Epidermal melanocyte (primary cell): ENCODE results near the gene WWC1.
"Not testable (repeated sequence)": the region's sequence is repeated elsewhere in the genome, so short reads cannot be mapped to it uniquely, and the experiment has no call there.

Experiments
- DNase-seq: peaks from one replicate; pipeline ENCODE4 v3.0.0; 2011; ENCODE audit warnings: low spot score; ENCODE audit not compliant: insufficient read length

Gene WWC1

DNA sequence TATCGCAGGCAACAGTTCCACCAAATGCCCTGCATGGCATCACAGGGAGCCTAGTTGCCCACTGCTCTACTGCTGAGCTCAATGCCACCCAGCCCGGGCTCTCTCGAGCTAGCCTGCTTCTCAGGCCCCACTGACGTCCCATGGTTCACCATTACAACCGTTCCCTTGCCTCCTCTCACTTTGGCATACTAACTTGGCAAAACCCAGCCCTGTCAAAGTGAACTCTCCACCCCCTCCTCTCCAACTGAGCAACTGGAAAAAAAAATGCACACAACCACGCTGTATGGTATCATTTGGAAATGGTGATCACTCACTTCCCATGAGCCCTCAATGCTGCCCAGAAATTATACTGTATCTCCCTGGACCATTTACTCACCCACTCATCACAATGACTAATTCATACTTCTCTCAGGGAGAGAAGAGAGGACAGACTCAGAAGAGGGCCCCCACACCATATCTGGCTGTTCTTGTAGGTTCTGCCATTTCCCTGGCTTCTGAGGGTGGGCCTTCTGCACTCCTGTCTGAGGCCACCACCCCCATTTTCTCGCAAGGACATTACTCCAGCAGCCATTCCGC is 143.4 kb downstream of the WWC1 start:
- no peak for DNase-seq

DNA sequence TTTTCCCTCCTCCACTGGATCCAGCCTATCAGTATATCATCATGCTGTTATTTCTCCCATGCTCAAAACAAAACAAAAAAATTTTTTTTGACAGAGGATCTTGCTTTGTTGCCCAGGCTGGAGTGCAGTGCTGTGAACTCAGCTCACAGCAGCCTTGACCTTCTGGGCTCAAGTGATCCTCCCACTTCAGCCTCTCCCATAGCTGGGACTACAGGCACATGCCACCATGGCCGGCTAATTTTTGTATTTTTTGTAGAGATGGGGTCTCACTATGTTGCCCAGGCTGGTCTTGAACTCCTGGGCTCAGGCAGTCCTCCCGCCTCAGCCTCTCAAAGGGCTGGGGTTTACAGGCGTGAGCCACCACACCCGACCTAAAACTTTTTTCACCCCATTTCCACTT is 143.9 kb downstream of the WWC1 start:
- not testable (repeated sequence) for DNase-seq

DNA sequence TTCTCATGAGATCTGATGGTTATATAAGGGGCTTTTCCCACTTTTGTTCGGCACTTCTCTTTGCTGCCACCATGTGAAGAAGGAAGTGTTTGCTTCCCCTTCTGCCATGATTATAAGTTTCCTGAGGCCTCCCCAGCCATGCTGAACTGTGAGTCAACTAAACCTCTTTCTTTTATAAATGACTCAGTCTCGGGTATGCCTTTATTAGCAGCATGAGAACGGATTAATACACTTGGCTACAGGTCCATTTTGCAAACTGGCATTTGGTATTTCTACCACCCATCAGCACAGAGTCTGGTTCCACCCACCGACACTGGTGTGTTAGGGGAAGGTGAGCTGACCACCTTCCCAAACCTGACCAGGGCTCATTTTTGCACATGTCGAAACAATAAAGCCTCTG is 146.9 kb downstream of the WWC1 start:
- DNase-seq: no peak

DNA sequence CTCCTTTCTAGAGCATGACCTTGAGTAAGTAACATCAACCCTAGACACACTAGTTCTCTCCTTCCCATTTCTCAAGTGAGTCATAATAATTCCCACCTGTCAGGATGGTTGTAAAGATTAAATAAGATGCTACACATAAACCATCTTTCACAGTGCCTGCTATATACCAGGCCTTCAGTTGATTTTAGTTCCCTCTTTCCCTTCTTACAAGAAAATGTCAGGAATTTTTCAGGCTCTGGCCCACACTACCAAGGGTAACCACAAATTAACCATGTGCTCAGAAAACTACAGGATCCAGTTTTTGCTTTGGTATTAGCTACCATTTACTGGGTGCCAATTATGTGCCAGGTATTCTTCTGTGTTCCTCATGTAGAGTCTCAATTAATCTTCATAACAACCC is 152.1 kb downstream of the WWC1 start:
- no peak for DNase-seq

DNA sequence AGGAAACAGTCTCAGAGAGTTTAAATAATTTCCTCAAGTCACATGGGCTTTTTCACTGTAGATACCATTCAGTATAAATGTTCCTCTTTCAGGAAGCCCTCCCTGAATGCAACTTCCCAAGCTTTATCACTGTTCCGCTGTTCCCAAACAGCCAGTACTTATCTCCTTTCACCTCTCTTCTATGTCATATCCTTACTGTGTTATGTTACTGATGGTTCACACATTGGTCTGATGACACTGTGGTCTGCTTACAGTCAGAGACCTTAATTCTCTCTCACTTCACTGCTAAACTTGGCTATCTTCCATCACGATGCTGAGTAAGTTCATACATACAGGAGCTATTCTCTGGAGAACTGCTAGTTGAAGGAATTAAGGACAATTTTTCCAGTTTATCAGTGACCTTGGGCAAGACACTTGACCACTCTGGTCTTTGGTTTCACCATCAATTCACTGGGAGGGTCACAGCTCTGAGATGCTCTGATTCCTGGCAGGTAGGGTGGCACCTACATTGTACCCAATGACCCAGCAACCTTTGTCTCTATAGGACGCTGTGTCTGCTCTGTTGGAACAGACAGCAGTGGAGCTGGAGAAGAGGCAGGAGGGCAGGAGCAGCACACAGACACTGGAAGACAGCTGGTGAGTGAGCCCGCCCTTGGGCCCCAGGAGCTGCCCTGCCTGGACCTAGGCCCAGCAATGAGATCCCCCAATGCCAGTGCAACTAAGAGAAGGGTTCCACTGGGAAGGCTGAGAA is 152.7 kb downstream of the WWC1 start:
- DNase-seq: no peak

DNA sequence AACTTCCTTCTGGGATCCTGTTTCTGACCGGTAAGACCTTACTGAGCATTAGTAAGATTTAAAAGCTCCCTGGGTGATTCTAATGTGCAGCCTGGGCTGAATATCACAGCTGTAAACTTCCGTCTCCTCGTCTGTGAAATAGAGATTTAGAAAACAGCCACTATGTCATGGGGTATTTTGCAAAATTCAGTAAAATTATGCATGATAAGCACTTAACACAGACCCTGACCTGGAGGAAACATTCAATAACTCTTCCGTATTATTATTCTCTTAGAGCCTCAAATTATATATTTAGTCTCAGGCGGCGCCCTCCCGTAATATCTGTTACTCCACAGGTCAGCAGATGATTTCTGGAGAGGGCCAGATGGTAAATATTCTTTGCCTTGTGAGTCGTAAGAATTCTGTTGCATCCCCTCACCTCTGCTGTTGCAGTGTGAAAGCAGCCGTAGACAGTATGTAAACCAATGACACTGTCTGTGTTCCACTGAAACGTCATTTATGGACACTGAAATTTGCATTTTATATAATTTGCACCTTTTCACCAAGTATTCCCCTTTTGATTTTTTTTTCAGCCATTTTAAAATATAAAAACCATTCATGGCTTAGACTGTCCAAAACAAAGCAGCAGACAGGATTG is 155.7 kb downstream of the WWC1 start:
- no peak for DNase-seq

DNA sequence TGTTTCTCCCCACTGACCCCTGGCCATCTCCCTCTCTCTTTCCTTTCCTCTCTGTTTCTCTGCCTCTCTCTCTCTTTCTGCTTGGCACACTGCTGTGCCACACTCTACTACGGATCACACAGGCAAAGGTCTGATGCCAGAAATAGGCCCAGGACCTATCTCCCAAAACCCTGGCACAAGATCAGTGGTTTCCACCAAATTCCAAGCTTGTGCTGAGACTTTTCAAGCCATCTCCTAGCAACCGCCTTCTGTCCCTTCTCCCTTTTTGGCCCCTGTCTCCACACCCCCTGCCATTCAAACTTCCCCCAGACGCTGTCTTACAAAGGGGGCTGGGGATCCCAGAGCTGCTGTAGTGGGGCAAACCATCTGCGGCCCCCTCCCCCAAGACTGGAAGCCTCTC is 156.4 kb downstream of the WWC1 start:
- no peak for DNase-seq

DNA sequence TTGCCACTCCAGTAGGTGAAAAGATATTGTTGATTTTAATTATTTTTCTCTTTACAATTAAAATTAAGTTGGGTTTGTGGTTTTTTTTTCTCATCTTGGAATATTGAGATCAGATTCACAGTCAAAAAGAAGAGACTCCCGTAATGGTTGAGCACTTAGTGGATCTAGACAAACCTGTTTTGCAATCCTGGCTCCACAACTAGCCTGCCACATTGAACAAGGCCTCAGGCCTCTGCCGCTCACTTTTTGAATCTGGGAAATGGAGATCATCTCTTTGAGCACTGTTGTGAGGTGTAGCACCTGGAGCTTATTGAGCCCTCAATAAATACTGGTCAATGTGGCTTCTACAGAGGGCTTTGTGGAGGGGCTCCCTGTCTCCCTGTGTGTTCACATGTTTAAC is 157.7 kb downstream of the WWC1 start:
- no peak for DNase-seq

DNA sequence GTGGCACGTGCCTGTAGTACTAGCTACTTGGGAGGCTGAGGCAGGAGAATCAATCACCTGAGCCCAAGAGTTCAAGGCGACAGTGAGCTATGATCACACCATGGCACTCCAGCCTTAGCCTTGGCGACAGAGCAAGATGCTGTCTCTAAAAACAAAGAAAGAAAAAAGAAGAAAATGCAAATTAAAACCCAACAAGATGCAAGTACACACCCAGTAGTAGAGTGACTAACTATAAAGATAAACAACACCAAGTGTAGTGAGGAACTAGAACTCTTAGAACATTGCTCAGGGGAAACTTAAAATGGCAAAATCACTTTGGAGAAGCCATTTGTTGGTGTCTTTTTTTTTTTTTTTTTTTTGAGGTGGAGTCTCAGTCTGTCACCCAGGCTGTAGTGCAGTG is 160.1 kb downstream of the WWC1 start:
- DNase-seq: no peak

DNA sequence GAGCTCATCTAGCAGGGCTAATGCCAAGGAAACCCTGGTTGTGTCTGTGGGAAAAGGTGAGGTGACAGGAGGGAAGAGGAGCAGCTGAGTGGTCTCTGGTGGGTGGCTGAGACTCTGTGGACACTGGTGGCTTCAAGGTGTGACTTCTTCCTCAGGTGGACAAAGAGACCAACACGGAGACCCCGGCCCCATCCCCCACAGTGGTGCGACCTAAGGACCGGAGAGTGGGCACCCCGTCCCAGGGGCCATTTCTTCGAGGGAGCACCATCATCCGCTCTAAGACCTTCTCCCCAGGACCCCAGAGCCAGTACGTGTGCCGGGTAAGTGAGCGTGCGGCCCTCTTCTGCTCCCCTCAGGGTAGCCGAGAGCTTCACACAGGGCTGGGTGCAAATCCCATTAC is 163.8 kb downstream of the WWC1 start:
- no peak for DNase-seq

DNA sequence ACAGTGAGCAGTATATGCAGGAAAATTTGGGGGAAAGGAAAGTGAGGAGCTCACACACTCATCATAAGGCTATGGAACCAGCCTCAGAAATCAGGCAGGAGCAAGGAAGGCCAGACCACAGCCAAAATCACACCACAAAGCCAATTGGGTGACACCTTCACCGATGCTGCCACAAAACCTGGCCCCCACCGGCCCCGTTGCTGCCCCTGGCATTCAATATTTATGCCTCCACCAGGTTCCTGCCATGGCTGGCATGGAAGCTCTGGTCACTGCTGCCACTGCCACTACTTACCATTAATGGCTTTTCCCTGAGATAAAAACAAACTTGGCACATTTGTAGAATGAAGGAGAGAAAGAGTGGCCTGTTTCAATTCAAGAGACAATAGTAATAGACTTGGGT is 166.1 kb downstream of the WWC1 start:
- no peak for DNase-seq

DNA sequence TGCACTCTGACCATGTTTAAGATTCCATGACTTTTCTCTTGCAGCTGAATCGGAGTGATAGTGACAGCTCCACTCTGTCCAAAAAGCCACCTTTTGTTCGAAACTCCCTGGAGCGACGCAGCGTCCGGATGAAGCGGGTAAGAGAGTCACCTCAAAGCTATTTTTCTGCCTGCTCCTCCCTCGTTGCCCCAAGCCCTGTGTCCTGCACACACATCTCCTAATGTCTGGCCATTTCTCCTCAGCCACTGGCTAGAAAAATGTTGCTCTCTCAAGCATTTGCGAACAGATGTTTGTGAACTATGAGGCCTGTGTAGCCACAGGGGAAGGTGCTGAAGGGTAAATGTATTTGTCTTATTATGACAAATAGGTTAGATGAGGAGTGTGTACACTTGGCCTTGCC is 169.2 kb downstream of the WWC1 start:
- DNase-seq: no peak

DNA sequence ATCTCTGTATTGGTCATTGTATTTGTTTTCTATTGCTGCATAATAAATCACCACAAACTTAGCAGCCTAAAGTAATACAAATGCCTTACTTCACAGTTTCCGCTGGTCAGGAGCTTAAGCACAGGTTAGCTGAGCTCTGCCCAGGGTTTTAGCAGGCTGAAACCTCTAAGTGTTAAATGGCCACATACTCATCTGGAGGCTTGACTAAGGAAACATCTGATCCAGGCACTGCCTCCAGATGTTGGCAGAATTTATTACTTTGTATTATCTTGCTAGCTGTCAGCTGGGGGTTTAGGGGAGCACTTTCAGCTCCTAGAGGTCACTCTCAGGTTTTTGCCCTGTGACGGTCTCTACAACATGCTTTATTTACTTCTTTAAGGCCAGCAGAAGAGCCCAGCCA is 171.6 kb downstream of the WWC1 start:
- DNase-seq: peak; percentile 20

DNA sequence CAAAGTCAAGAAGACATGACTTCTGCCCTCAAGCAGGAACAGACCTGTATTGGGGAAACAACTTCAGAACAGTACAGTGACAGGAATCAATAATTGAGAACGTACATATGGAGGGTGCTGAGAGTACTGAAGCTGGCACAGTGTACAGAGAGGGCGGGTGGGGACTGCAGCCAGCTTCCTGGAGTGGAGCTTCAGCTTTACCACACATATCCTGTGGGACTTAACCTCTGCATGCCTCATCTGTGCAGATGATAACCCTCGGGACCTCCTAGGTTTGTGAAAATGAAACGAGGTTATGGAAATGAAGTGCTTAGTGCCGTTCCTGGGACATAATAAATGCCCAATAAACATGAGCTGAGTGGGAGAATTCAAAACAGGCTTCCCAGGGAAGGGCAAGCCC is 172.8 kb downstream of the WWC1 start:
- DNase-seq: no peak

DNA sequence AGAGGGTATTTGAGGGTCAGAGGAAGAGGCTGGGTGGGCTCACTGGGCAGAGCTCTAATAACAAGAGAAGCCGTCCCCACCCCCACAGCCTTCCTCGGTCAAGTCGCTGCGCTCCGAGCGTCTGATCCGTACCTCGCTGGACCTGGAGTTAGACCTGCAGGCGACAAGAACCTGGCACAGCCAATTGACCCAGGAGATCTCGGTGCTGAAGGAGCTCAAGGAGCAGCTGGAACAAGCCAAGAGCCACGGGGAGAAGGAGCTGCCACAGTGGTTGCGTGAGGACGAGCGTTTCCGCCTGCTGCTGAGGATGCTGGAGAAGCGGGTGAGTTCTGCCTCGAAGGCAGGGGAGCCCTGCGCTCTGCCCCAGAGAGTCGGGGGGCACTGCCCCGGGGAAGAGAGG is 173.2 kb downstream of the WWC1 start:
- DNase-seq: no peak

DNA sequence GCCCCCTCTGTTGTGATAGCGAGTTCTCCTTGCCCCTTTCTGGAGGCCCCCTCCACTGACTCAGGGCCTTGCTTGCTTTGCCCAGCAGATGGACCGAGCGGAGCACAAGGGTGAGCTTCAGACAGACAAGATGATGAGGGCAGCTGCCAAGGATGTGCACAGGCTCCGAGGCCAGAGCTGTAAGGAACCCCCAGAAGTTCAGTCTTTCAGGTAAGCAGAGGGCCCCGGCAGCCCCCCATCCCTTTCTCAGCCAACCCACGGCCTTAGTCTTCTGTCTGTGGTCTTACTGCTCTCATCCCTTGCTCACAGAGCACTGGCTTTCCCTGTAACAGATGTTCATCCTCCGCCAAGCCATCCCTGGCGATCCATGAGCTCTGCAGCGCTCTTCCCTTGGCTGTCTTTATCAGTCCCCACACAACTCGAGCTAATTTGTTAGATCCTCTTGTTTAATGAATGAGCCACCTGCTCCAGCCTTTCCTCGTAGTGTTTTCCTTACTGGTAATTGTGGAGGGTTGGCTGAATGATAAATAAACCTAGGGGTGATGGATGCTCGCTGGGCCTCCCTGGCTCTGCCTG is 176.4 kb downstream of the WWC1 start:
- DNase-seq: no peak

DNA sequence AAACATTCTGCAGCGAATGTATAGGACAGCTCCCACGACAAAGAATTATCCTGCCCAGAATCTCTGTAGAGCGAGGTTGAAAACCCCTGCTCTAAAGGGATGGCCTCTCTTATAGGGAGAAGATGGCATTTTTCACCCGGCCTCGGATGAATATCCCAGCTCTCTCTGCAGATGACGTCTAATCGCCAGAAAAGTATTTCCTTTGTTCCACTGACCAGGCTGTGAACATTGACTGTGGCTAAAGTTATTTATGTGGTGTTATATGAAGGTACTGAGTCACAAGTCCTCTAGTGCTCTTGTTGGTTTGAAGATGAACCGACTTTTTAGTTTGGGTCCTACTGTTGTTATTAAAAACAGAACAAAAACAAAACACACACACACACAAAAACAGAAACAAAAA is 177.4 kb downstream of the WWC1 start:
- DNase-seq: no peak

DNA sequence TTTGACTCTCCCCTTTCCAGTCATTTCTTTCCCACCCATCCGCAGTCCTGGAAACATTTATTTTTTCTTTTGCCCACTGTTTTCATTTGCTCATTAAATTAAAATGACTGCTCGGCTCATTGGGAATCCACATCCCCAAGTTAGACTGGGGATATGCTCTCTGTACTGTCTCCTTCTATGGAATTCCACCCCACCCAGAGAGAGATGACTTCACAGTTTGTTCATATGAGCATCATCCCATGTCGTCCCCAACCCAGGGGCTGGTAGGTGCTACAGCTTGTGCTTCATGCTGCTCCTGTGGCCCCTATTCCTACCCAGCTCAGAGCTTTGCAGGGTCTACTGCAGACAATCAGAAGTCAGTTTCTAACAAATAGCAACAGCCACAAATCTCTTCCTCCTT is 178.4 kb downstream of the WWC1 start:
- DNase-seq: no peak

DNA sequence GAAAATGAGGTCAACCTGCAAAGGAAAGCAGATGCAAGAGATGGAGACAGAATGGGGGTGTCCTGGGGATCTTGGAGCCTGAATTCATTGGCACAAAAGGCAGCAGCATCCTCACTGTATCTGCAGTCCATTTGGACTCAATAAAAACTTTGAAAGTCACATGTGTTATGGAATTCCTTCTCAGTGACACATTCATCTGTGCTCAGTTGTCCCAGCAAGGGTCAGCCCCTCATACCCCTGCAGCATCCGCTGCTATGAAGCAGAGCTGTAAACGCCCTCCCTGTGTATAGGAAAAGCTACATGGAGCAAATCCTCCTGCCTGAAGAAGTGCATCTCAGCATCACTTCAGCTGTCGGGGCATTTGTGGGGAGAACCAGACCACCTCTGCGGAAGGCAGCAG is 180.3 kb downstream of the WWC1 start:
- no peak for DNase-seq

DNA sequence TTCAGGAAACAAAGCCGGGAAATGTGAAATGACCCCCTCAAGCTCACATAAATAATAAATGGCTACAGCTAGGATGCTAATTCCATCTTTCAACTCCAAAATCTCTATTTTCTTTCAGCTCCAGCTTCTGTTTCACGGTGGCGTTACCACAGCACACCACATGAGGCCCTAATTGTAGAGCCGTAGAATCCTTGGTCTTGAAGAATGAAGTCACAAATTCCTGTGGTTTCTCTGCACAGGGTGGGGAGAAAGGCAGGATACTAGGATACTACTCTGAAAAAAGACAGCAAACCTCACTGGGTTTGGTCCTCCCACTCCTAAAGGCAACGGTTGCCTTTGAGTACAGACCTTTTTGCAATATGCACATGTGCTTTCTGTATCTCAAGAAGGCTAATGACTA is 180.9 kb downstream of the WWC1 start:
- peak; percentile 73 for DNase-seq

DNA sequence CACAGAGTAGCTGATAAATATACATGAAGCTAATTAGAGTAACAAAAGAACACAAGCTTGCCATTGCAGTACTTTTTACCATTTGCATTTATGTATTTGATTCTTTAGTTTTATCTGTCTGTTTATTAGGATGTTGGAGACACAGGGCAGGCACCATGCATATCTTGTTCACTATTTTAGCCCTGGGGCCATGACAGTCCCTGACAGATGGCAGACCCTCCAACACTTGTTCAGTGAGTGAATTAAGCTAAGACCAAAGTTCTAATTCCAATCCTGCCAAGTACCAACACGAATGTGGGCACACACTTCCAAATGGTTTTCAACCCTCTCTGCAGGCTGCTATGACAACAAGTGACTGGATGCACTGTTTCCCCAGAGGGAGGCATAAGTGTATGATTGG is 182.9 kb downstream of the WWC1 start:
- DNase-seq: no peak

DNA sequence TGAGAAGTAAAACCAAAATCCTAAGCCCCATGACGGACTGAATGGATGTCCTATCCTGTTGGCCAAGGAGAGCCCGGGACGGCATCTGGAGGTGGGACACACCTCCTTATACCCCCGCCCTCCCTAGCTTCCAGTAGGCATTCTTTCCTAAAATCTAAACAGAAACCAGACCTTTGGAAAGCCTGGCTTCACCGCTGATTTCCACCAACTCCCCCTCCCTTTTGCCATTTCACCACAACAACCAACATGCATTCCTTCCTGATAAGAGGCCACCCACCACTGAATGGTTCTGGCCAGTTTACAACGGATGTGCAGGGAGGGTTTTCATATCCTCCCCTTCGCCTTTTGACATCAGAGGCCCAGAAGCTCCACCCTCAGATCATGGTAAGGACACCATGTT is 185.6 kb downstream of the WWC1 start:
- no peak for DNase-seq

DNA sequence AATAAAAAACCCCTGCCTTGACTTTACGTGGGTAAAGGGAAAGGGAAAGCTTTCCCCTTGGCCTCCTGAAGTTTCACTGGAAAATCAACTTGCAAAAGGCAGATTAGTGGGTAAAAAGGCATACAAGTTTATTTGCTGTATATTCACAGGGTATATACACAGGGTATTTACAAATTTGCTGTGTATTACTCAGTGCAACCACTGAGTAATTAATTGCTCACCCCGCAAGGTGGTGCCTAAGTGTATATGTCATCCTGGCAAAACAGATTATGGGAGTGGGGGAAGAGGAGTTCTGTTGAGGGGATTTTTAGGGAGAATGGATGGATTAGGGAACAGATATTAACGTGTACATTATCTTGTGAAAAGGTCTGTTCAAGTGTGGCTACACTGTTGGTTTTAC is 187.7 kb downstream of the WWC1 start:
- no peak for DNase-seq
